GM21529 (cell line): ENCODE measurements around the gene BMPR1A.
"Not testable (repeated sequence)": the region's sequence is repeated elsewhere in the genome, so short reads cannot be mapped to it uniquely, and the experiment has no call there.

Source experiments
- ATAC-seq: cut with Tn5 transposase; IDR thresholded peaks from one replicate; pipeline ENCODE4 v1.9.1; 2021; ENCODE audit not compliant: unreplicated experiment

The BMPR1A gene

DNA sequence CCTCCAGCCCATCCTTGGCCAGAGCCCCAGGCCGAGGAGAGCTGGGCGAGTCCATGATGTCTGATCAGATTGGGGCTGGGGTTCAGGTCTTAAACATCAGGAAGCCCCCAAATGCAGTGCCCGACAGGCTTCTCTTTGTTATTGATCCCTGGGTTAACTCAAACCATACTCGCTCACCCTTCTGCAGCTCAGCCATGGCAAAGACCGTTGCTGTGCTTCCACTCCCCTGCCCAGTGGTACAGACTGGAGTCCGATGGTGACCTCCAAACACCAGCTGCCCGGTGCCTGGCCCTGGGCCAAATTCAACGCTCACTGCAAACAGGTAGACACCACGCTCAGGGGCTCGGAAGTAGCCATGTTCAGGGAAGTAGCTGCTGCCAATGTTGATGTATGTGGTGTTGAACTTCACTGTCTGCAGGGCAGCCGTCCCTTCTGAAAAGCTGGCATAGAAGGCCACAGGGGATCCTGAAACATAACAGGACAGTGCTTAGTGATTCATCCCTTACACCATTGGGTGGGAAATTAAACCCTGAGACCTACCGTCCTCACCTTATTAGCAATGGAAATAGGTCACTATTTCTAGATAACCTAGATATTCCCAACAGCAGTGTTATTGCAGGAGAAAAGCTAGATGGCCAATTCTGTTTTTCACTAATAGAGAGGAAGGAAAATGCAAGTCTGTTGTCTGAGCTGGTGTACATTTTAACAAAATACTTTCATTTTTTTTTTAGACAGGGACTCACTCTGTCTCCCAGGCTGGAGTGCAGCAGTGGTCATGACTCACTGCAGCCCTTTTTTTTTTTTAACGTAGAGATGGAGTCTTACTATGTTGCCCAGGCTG, 180.5 kb downstream of the BMPR1A start:
- no peak for ATAC-seq

DNA sequence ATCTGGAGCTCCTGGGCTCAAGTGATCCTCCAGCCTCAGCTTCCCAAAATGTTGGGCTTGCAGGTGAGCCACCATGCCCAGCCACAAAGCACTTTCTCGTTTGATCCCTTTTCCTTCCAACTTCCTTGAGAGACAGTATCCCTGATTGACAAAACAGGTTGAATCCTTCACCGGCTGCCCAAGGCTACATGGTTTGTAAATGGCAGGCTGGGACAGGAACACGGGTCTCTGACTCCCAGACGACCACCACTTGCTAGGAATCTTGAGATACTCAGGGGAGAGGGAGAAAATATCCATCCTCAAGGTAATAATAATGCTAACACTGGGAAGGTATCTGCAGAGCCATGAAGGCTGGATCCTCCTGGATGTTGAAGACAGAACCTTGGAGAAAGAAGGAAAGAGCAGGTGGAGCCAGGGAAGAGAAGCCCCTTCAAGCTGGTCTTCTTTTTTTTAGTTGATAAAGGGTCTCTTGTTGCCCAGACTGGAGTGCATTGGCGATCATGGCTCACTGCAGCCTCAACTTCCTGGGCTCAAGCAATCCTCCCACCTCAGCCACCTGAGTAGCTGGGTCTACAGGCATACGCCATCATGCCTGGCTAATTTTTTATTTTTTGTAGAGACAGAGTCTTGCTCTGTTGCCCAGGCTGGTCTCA, 181.2 kb downstream of the BMPR1A start:
- no peak for ATAC-seq

DNA sequence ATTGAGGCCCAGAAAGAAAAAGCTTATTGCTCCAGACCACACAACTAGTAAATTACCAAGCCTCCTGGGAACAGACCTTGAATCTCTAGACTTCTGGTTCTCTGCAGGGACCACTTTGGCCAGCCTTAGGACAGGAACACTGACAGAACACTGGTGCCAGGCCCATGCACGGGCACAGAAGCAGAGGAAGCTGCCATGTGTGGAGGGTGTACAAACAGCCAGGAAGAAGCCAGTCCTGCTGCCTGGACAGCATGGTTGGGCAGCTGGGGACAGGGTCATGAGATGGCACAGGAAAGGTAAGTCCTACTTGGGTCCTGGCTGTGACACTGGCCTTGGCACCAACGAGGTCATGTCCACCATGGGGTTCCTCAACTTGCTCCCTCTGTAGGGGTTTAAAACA, 181.8 kb downstream of the BMPR1A start:
- no peak for ATAC-seq

DNA sequence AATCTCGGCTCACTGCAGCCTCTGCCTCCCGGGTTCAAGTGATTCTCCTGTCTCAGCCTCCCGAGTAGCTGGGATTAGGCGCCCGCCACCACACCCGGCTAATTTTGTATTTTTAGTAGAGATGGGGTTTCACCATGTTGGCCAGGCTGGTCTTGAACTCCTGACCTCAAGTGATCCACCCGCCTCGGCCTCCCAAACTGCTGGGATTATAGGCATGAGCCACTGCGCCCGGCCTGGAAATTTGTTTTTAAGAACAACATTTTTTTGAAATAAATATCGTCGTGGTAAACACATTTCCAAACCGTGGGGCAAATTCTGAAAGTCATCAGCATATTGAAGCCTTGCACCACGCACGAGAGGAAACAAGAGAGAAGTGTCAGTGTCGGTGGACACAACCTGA, 183.7 kb downstream of the BMPR1A start:
- not testable (repeated sequence) for ATAC-seq

DNA sequence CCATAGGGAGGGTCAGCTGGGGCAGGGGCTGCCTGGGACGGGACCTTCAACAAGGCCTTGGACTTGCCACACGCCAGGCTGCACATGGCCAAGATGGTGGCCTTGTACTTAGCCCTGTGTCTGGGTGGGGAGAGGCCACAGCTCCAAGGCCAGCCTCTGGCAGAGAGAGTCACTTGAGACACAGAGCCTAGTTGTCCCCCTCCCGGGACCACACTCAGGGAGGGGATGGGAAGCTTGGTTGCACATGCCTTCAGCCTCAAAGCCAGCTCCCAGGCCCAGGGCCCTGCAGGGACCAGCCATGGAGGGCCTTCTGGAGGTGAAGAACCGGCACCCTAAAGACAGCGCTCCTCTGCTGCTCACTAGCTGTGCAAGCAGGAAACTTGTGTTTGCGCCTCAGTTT, 184.3 kb downstream of the BMPR1A start:
- no peak for ATAC-seq

DNA sequence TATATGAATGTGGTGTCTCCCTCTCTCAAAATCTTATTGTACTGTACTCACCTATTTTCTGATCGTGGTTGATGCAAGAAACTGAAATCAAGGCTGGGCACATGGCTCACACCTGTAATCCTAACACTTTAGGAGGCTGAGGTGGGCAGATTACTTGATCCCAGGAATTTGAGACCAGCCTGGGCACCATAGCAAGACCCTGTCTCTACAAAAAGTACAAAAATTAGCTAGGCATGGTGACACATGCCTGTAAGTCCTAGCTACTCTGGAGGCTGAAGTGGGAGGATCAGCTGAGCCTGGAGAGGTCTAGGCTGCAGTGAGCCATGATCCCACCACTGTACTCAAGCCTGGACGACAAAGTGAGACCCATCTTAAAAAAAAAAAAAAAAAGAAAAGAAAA, 185.0 kb downstream of the BMPR1A start:
- ATAC-seq: no peak

DNA sequence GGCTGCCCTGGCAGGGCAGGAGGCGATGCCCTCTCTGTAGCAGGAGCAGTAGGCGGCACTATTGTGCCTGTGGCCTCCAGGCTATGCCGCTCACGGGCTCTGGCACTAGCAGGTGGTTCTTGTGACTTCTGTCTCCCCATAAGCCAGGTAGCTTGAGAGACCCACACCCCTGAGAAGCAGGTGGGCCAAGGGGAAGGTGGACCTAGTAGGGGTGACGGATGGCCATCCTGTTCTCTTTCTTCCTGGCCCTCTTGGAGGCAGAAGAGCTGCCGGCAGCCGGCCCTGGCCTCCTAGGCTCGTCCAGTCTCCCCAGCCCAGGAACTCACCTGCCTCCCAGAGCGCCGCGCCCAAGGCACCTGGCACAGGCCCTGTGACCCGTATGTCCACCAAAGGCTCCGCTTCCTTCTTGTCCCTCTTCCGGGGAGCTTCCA, 185.6 kb downstream of the BMPR1A start:
- no peak for ATAC-seq

DNA sequence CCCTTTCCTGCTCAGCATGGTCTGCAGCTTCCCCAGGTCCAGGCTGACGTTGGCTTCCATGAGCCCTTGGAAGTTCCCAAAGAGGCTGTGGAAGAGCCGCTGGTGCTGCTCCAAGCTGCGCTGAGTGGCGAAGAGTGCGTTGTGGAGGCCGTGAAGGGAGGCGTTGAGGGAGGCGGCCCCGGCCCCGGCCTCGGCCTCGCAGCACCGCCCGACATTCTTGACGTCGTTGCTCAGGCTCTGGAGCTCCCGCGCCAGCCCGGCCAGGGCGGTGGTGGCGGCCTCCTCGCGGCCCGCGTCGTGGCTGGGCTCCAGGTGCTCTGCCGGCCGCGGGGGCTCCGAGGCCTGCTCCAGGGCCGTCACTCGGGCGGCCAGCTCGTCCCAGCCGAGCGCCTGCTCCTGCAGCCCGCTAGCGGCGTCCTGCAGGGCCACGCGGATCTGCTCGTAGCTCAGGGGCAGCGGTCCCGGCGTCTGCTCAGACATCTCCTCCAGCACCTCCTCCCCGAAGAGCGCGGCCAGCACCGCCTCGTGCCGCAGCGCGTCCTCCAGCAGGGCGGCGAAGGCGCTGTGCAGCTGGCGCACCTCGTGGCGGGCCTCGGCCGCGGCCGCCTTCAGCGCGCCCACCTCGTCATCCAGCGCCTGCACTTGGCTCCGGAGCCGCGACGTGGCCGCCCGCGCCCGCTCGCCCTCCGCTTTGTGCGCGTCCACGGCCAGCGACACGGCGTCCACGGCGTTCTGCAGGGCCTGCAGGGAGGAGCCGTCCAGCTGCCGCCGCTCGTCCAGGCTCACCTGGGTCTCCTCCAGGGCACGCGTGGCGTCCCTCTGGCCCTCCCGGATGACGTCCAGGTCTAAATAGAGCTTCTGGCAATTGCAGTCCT, 186.3 kb downstream of the BMPR1A start:
- no peak for ATAC-seq

DNA sequence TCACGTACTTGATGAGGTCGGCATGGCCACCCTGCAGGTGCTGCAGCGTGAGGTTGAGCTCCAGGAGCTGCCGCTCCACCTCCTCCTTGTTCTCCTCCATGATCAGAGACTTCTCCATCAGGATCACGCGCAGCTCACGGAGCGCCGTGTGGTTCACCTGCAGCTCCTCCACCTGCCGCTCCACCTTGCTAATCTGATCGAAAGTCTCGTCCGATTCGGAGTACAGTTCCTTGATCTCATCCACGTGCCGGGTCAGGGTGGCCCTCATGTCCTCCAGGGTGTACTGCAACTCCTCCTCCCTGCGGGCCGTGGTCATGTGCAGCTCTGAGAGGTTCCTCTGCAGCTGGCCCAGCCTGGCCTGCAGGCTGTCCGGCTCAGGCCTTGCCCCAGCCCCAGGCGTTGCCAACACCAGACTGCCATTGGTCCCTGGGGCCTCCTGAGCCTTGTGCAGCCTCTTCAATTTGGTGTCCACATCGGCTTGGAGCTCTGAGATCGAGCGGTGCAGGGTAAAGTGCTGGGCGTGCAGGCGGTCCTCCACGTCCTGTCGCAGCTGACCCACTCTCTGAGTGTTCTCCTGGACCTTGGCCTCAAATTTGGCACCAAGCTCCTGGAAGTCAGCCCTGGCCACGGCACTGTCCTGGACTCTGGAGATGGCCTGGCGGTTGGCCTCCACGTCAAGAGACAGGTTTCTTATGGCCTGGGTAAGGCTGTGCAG, 187.1 kb downstream of the BMPR1A start:
- ATAC-seq: no peak

DNA sequence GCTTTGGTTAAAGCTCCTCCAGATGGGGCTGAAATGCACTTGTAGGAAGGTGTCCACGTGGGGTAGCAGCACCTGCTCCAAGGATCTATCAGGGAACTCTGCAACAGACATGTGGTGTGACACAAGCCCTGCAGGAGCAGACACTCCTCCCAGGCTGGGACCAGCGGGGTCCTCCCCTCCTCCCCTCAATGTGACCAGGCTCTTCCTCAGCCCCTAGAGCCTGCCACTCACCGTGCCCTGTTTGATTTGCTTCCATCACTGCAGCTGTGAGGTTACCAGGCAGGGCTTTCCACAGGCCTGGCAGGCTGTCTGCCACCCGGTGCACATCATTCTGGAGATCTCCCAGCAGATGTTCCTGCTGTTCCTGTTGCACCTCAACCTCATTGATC, 187.6 kb downstream of the BMPR1A start:
- ATAC-seq: no peak

DNA sequence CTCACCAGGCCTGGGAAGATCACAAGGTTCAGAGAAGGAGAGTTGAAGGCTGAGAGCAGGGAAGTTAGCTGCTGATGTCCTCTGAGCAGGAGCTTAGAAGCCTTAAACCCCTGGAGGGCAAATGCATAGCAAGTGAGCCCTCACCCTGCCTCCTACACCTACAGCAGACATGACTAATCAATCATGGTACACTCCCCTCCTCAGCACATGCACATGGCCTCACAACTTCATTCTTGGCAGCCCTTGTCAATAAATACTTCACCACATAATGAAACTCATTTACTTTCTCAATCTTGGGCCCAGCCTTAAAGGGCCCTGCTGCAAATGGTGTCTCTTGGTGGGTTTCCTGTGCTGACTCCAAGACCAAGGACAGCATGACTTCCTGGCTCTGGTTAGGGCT, 188.1 kb downstream of the BMPR1A start:
- no peak for ATAC-seq

DNA sequence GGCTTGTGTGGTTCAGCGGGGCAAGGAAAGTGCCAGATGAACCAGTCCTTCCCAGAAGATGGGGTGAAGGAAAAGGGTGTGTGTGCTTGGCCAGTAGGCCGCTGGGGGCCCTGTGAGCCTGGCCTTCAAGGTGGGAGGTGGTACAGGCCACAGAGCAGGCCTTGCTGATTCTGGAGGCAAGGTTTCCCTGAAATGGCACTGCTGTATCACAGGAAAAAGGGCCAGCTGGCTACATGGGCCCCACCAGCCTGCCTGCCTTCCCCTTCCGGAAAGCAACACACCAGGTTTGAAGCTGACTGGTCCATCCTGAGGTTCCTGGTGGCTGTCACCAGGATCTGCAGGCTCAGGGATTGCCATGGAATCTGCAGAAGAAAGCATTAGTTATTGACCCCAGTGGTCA, 188.5 kb downstream of the BMPR1A start:
- no peak for ATAC-seq

DNA sequence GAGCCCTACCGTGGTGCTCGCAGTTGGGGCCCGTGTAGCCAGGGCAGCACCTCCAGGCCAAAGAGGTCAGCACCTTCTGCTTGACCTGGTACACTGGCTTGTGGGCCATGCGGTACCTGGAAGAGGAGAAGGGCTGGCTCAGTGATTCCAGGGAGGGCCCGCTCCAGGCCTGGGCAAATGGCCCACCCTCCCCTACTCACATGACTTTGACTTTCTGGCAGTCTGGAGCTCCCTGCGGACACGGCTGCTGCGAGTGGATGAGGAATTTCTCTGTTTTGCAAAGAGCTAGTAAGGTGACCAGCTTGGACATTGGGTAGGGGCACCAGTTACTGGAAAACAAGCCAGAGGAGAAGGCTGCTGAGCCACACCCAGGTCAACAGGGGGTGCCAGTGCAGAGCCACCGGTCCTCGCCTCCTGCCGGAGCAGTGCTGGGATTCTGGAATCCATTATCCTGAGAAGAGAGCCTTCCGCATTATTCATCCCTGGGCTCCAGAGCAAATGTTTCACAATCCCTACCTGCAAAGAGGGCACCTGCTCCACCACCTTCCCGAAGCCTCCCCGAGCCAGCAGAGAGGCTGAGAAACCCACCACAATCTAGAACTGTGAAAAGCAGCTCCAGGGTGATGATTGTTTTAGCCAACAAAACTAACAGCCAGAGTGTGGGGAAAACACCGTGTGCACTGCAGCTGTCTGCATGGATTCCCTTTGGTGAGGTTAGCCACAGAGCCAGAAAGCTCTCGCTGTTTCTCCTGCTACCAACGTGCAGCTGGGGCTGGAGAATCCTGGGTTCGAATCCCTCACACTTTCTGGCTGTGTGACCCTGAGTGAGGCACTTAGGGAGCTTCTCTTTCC, 189.2 kb downstream of the BMPR1A start:
- ATAC-seq: no peak

DNA sequence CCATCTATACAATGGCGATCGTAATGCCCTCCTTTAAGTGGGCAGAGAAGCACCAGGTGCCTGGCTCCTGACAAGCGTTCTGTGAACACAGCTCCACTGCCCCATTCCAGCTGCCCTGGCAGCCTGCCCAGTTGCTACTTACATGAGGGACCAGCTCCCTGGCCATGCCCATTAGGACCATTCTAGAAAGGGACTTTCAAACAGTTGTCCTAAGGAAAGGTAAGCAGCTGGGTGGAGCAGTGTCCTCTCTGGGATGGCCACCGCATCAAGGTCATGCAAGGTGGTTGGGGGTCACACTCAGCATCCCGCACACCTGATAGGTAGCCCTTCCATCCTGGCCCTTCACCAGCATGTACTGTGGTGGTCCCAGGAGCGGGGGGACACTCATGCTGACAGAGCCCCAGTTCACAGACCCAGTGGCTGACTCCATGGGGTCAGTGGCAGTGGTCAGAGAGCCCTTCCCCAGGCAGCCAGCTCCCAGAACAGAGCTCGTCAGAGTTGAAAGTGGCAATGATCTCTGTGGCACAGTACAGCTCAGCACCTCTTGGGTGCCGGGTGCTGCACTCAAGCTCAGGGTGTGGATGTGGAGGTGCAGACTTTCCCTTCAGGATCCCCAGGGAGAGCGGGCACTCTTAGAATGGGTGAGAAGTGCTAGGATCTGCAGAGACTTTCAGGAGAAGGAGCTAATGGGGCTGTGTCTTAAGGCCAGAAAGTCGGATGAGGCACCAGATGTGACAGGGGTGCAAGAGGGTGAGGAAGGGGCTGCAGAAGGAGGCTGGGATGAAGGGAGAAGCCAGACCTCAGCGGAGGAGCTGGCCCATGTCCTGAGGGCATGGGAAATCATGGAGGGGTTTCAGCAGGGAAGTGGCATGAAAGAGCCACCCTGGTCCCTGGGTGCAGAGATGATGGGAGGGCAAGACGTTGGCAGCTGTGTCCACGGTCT, 190.1 kb downstream of the BMPR1A start:
- no peak for ATAC-seq

DNA sequence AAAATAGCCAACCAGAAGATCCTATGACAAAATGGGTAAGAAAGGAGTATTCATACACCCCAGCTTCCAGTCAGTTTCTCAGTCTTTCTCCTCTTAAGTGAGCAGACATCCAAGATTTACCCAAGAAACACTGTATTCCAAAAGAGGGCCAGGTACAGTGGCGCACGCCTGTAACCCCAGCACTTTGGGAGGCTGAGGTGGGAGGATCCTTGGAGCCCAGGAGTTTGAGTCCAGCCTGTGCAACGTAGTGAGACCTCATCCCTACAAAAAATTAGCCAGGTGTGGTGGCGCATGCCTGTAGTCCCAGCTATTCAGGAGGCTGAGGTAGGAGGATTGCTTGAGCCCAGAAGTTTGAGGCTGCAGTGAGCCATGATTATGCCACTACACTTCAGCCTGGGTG, 191.4 kb downstream of the BMPR1A start:
- ATAC-seq: not testable (repeated sequence)

DNA sequence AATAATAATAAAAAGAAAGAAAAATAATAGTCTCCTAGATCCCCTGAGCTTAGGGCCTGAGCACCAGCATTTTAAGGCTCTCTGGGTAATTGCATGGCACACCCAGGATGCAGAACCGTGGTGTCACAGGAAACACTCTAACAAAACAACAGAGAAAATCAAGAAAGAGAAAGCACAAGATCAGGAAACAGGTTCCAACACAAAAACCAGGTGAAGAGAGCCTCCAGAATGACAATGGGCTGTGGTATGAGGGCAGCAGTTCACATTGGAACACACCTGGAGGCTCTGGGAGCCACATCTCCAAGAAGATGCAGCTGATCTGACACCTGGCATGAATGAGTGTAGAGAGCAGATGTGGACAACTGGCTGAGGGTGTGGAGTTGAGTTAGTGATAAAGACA, 193.9 kb downstream of the BMPR1A start:
- no peak for ATAC-seq

DNA sequence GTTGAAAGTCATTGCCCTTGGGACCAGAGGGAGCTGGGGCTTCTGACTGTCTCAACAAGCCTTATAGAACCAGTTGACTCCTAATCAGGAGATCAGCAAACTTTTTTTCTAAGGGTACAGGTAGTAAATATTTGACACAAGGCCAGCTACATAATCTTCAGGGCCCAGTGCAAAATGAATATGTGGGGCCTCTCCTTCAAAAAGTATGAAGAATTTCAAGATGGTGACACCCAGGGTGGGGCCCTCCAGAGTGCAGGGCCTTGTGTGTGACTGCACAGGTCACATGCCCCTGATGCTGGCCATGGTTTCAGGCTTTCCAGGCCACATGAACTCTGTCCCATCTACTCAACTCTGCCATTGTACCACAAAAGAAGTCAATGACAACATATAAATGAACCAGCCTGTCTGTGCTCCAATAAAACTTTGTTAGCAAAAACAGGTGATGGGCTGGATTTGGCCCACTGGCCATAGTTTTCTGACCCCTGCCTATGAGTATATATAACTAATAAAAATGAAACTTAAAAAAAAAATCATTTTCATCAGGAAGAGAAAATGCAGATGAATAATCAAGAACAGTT, 194.9 kb downstream of the BMPR1A start:
- no peak for ATAC-seq

DNA sequence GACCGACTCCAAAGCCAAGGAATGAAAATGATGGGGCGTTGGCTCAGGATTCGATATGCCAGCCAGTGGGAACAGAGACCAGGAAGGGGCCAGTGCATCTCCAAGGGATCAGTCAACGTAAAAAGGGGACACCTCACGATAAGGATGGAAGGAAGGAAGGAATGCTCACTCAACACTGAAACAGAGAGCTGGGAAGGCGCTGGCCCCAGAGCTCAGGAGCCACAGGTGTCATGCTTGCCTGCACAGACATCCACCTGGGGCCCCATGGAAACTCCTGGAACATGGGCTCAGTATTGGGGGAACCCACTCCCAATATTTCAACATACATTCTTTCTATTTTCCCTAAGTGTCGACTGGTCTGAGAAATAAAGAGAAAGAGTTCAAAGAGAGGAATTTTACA, 195.7 kb downstream of the BMPR1A start:
- ATAC-seq: no peak

DNA sequence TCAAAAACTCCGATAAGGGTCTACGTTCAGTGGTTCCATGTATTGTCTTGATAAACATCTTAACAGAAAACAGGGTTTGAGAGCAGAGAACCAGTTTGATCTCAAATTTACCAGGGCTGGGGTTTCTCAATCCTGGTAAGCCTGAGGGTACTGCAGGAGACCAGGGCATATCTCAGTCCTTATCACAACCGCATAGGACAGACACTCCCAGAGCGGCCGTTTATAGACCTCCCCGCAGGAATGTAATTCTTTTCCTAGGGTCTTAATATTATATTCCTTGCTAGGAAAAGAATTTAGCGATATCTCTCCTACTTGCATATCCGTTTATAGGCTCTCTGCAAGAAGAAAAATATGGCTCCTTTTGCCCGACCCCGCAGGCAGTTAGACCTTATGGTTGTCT, 196.3 kb downstream of the BMPR1A start:
- ATAC-seq: not testable (repeated sequence)
